ENCODE results near the gene PLD6. TPM values are rescaled to one million over a fixed set of nuclear protein-coding genes. Genes with fewer than 3 reads are reported as not detected.

PLD6 gene
- total RNA-seq, 1 experiment from 2014 or later, result 1.2 TPM

GRCh38 chr17:17155568-17155967, 50.6 kb downstream of the PLD6 start:
- Mint-ChIP-seq H3K4me3 (no peak overlapping the region), H3K27ac (no peak overlapping the region), H3K9me3 (no peaks in the 10 kb centered on the region), H3K4me1 (no peaks in the 10 kb centered on the region), H3K36me3 (peaks cover 52% of the 10 kb centered on the region), H3K27me3 (ENCODE audit: low read depth) (no peaks in the 10 kb centered on the region)
- no peak for DNase-seq (ENCODE audit: low spot score)
- TF ChIP-seq JAZF1 (CRISPR knock-in tag; IDR thresholded peaks at IDR 0.05) (no peak), NFYB (CRISPR knock-in tag; conservative IDR thresholded peaks at IDR 0.05; ENCODE audit: low read depth) (no peak), GRHL2 (CRISPR knock-in tag; IDR thresholded peaks at IDR 0.05; ENCODE audit: insufficient replicate concordance, severe bottlenecking) (no peak), IRF1 (CRISPR knock-in tag; IDR thresholded peaks at IDR 0.05) (no peak), RELA (CRISPR knock-in tag; IDR thresholded peaks at IDR 0.05; ENCODE audit: borderline replicate concordance) (no peak), JUN (CRISPR knock-in tag; IDR thresholded peaks at IDR 0.05) (no peak), ZNF317 (CRISPR knock-in tag; IDR thresholded peaks at IDR 0.05; ENCODE audit: borderline replicate concordance, low read depth) (no peak), KAT7 (CRISPR knock-in tag; IDR thresholded peaks at IDR 0.05; ENCODE audit: borderline replicate concordance) (no peak), ZMAT4 (CRISPR knock-in tag; IDR thresholded peaks at IDR 0.05) (no peak), SMAD4 (CRISPR knock-in tag; IDR thresholded peaks at IDR 0.05) (no peak), MAX (CRISPR knock-in tag; IDR thresholded peaks at IDR 0.05) (no peak), MXD4 (CRISPR knock-in tag; IDR thresholded peaks at IDR 0.05; ENCODE audit: borderline replicate concordance) (no peak), NR1H2 (CRISPR knock-in tag; IDR thresholded peaks at IDR 0.05) (no peak), ZNF512 (CRISPR knock-in tag; IDR thresholded peaks at IDR 0.05; ENCODE audit: borderline replicate concordance) (no peak), NFATC4 (CRISPR knock-in tag; IDR thresholded peaks at IDR 0.05) (no peak), TCF7 (CRISPR knock-in tag; IDR thresholded peaks at IDR 0.05; ENCODE audit: low read depth) (no peak), HMGA2 (CRISPR knock-in tag; IDR thresholded peaks at IDR 0.05) (no peak), CREM (CRISPR knock-in tag; IDR thresholded peaks at IDR 0.05) (no peak), AFF4 (CRISPR knock-in tag; IDR thresholded peaks at IDR 0.05; ENCODE audit: borderline replicate concordance) (no peak), USF1 (CRISPR knock-in tag; IDR thresholded peaks at IDR 0.05) (no peak)
- CTCF ChIA-PET, result interaction anchor here (0.5 to 3.0 kb wide), 6 partner anchors 9 to 114 kb away, joined by 3 to 21 read pairs (median 4); no protein-coding TSS in a partner anchor
- POLR2A ChIA-PET, result no interaction called here
- no peak for ATAC-seq

All from WTC11 (cell line).